GM15510 (cell line): ENCODE measurements around the gene SPDL1.

Experiments used
- POLR2A ChIP-seq: IDR thresholded peaks from 3 replicates; pipeline ENCODE4 v1.6.1; 2011; ENCODE audit warnings: borderline replicate concordance; ENCODE audit not compliant: insufficient read length; ENCODE audit errors: extremely low read depth

Gene SPDL1

GRCh38 chr5:169592937-169593650 lies 9.5 kb downstream of the SPDL1 start:
- no peak for TF ChIP-seq POLR2A

GRCh38 chr5:169595172-169595820 lies 11.7 kb downstream of the SPDL1 start:
- TF ChIP-seq POLR2A = no peak

- no peak for TF ChIP-seq POLR2A
Measured at GRCh38 chr5:169599451-169599850, 15.9 kb downstream of the SPDL1 start.

GRCh38 chr5:169602535-169602934 lies 19.0 kb downstream of the SPDL1 start:
- TF ChIP-seq POLR2A = no peak

- no peak for TF ChIP-seq POLR2A
Measured at GRCh38 chr5:169606279-169606678, 22.7 kb downstream of the SPDL1 start.

GRCh38 chr5:169607882-169608281 lies 24.3 kb downstream of the SPDL1 start:
- no peak for TF ChIP-seq POLR2A

- TF ChIP-seq POLR2A = no peak
Measured at GRCh38 chr5:169609716-169610115, 26.1 kb downstream of the SPDL1 start.

- TF ChIP-seq POLR2A = no peak
Measured at GRCh38 chr5:169610606-169611005, 27.0 kb downstream of the SPDL1 start.

GRCh38 chr5:169615561-169615960 lies 32.0 kb downstream of the SPDL1 start:
- no peak for TF ChIP-seq POLR2A

GRCh38 chr5:169626779-169627178 lies 43.2 kb downstream of the SPDL1 start:
- TF ChIP-seq POLR2A = no peak

- TF ChIP-seq POLR2A = no peak
Measured at GRCh38 chr5:169627551-169627950, 44.0 kb downstream of the SPDL1 start.

- TF ChIP-seq POLR2A = no peak
Measured at GRCh38 chr5:169628892-169629291, 45.3 kb downstream of the SPDL1 start.

GRCh38 chr5:169629847-169630548 lies 46.4 kb downstream of the SPDL1 start:
- TF ChIP-seq POLR2A = no peak

- TF ChIP-seq POLR2A = no peak
Measured at GRCh38 chr5:169631360-169631759, 47.8 kb downstream of the SPDL1 start.

- TF ChIP-seq POLR2A = no peak
Measured at GRCh38 chr5:169632946-169633345, 49.4 kb downstream of the SPDL1 start.

- no peak for TF ChIP-seq POLR2A
Measured at GRCh38 chr5:169634606-169635005, 51.0 kb downstream of the SPDL1 start.
